GM19025 (cell line): ENCODE results near the gene SCNM1.
"Not testable (repeated sequence)": the region's sequence is repeated elsewhere in the genome, so short reads cannot be mapped to it uniquely, and the experiment has no call there.

Experiments
- ATAC-seq: cut with Tn5 transposase; IDR thresholded peaks from one replicate; pipeline ENCODE4 v1.9.1; 2021; ENCODE audit warnings: mild to moderate bottlenecking, low read depth, moderate library complexity; ENCODE audit not compliant: unreplicated experiment

SCNM1 gene

DNA sequence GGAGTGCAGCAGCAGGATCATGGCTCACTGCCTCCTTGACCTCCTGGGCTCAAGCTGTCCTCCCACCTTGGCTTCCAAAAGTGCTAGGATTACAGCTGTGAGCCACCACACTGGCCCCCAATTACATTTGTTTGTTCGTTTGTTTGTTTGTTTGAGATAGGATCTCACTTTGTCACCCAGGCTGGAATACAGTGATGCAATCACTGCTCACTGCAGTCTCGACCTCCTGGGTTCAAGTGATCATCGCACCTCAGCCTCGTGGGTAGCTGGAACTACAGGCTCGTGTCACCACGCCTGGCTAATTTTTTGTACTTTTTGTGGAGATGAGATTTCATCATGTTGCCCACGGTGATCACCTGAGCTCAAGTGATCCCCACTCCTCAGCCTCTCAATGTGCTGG lies 26.1 kb downstream of the SCNM1 start:
- no peak for ATAC-seq

DNA sequence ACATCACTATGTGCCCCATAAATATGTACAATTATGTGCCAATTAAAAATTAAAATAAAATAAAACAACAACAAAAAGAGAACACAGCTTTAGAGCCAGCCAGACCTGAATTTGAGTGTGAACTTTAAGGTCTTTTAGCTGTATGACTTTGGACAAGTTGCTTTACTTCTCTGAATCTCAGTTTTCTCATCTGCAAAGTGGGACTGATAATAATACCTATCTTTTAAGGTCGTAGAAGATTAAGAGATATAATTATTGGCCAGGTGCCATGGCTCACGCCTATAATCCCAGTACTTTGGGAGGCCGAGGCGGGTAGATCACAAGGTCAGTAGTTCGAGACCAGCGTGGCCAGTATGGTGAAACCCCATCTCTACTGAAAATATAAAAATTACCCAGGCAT lies 27.4 kb downstream of the SCNM1 start:
- ATAC-seq: no peak

DNA sequence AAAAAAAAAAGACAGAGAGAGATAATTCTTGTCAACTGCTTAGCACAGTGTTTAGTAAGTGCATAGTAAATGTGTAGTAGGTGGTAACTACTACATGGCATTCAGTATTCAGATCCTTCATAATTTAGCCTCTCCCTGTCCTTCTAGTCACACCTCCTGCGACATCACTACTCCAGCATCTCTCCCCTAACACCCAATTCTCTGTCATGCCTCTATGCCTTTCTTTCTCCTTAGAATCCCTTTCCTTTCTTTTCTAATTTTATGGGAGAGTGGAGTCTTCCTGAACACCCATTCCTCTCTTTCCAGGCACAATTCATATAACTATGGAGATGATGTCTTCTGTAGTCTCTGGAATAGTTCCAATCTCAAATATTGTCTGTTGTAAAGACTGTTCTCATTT lies 27.9 kb downstream of the SCNM1 start:
- no peak for ATAC-seq

DNA sequence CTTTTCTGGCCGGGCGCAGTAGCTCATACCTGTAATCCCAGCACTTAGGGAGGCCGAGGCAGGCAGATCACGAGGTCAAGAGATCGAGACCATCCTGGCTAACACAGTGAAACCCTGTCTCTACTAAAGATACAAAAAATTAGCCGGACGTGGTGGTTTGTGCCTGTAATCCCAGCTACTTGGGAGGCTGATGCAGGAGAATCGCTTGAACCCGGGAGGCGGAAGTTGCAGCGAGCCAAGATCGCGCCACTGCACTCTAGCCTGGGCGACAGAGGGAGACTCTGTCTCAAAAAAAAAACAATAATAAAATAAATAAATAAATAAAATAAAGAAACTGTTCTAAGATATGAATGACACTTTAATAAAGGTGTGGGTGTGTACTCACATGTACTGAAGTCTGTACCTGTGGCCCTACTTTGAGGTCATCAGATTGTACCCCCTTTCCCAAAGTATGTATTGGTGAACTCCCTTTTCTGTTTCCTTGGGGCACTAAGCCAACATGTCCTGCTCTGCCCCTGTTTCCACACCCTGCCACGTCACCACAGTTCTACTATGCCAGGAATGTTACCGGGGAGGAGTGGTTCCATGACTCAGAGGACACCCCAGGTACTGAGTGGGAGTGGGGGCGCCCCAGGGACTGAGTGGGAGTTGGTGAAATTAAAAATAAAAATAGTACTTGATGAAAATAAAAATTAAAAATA lies 29.1 kb downstream of the SCNM1 start:
- ATAC-seq: not testable (repeated sequence)

DNA sequence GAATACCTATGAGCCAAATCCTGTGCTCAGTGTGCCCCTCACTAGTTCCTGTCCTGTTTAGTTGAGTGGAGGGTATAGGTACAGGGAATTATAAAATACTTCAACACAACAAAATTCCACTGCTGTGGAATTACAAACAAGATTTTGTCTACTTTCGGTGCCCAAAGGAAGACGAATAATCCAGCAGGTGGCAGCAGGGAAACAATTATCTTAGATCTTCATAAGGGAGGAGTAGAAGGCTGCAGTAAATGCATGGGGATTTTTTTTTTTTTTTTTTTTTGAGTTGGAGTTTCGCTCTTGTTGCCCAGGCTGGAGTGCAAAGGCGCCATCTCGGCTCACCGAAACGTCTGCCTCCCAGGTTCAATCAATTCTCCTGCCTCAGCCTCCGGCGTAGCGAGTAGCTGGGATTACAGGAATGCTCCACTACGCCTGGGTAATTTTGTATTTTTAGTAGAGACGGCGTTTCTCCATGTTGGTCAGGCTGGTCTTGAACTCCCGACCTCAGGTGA lies 30.4 kb downstream of the SCNM1 start:
- ATAC-seq: no peak

DNA sequence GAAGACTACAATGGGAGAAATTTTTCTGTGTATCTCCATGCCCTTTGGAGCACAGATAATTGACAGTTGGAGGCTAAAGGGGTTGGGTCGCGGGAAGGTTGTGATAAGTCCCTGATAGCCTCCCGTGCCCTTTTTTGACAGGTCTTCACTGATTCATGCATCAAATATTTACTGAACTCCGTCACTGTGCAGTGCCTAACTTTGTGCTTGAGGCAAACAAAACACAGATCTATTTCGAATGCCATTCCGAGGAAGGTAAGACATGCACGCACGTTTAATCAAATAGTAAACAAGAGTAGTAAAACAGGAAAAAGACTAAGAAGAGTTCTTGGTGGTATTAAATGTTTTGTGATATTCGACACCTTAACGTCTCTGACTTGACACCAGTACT lies 31.9 kb downstream of the SCNM1 start:
- ATAC-seq: no peak

DNA sequence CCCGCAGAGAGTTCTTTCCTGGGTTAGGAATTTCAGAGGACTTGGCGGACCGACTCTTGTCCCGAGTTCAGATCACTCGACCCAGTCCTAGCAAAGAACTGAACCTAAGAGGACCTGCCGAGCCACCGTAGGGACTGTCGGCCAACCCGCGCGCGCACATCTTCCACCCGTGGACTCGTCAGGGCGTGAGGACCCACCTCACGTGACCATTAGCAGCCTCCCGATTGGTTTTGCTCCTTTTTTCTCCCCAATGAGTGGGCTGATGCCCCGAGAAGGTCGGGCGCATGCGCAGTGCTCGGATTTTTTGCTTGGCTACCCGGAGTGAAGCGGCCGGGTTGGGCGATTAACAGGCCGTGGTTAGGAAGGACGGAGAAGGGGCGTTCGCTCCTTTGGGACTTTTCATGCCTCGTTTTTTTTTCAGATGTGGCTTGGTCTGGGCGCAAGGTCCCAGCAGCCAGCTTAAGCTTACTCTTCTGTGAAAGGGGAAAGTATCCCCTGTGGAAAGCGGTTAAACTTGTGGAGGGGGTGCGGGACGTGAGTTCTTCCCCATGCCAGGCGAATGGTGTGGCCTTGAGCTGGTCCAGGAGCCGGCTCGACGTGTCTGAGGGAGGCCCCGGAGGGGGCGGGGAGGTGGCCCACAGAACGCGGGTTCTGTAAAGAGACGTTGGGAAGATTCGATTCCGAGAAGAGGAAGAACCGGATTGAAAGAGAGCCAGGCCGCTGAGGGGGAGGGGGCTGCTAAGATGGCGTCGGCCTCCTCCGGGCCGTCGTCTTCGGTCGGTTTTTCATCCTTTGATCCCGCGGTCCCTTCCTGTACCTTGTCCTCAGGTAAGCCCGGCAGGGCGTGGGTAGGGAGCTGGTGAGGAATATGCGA lies 32.5 kb downstream of the SCNM1 start, which contains the start of gene PIP5K1A:
TSS of gene PIP5K1A (plus strand) at position 299 of the 874 bp plus-strand sequence. CDS start at position 744, 445 bp downstream.
- peak; percentile 82 for ATAC-seq

DNA sequence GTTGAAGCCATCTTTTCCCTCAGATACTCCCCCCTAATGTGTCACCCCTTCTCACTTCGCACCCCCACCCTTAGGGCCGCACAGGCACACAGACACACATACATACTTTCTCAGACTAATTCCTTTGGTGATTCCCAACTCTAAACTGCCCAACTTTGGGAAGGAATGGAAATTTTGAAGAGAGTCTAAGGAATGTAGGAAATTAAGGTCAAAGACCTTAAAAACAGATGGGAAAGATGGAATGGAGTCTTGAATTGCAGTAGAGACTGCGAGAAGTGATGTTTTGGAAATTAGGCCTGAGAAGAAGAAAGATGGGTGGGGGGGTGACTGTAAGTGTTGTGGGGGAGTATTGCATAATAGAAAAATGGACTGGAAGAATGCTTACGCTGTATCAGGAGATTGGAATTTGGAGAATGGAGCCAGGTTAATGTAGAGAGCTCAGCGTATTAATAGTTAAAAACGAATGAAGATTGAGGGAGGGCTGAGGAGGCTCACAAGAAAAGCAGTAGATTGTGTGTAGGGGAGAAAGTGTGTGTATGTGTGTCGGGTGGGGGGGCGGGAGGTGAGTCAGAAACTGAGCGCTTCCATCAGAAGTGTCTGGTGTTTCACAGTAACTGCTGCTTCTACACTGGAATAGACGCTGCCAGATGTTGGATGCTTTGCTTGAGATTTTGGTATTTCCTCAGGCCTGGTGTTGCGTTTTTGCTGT lies 34.1 kb downstream of the SCNM1 start:
- no peak for ATAC-seq

DNA sequence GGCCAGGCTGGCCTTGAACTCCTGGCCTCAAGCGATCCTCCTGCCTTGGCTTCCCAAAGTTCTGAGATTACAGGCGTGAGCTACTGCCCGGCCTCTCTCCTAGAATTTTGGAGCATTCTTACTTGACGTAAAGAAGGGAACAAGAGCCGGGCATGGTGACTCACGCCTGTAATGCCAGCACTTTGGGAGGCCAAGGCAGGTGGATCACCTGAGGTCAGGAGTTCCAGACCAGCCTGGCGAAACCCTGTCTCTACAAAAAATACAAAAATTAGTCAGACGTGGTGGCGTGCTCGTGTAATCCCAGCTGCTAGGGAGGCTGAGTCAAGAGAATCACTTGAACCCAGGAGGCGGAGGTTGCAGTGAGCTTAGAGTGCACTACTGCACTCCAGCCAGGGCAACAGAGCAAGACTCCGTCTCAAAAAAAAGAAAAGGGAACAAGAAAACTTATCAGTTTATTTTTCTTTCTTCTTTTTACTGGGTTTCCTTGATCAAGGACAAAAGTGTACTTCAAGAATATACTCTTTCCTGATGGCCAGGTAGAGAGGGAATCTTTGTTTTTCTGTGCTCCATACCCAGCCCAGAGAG lies 39.5 kb downstream of the SCNM1 start:
- not testable (repeated sequence) for ATAC-seq

DNA sequence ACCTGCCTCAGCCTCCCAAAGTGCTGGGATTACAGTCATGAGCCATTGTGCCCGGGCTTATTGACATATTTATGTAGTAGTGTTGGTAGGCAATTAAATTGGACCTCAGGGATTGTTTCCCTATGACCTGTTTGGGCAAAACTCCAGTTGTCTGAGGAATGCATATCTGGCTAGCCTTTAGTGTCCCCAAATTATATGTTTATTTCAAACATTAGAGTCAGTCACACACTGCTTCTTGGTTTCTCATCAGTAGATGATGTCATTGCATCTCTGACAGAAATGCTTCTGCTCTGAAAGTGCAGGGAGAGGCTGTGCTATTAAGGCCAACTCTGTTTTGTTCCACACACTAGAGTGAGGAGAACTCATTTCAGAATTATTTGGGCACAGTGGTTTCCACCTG lies 44.9 kb downstream of the SCNM1 start:
- no peak for ATAC-seq

DNA sequence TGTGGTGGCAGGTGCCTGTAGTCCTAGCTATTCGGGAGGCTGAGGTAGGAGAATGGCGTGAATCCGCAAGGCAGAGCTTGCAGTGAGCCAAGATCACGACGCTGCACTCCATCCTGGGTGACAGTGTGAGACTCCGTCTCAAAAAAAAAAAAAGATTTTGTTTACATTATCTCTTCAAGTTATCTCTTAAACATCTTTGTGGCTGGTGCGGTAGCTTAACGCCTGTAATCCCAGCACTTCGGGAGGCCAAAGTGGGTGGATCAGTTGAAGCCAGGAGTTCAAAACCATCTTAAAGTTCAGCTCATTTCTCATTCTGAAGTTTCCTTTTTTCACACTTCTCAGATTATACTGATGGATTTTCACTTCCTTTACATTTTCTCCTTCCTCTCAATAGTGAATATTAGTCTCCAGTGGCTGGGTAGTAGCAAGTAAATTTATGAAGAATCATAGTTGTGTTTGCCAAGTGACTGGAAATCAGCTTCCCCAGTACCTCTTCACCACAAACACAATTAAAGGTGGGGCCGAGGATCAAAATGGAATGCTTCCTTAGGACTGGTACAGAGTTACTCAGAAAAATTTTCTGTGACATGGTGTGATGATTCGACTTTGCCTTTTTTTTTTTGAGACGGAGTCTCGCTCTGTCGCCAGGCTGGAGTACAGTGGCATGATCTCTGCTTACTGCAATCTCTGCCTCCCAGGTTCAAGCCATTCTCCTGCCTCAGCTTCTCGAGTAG lies 46.2 kb downstream of the SCNM1 start:
- ATAC-seq: no peak

DNA sequence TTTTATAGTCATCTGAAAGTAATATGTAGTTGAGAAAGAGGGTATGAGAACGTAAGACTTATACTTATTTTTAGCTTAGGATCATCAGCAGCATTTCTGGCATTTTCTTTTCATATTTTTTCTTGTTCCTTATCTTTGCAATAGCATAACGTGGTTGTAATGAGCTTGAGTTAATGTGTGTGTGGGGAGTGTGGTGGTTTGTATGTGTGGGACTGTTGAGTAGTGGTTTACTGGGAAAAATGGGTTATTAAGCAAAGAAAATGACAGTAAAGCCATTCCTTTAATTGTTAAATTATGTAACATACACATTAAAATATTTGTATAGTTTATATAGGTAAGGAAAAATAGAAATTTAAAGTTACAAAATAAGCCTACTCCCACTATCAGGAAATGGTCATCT lies 47.6 kb downstream of the SCNM1 start:
- no peak for ATAC-seq
